H1 (cell line): Measurements from ENCODE around the gene GNG11.

Experiments
- BCL11A ChIP-seq, 2 experiments: IDR thresholded peaks; one replicate each; pipeline ENCODE4 v1.6.1; 2011; ENCODE audit warnings: low read depth in 2 of 2, low read length in 2 of 2, mild to moderate bottlenecking in 2 of 2
- CHD7 ChIP-seq: fragments of 300-600 bp; sonication (generic); IDR thresholded peaks from 2 replicates; pipeline ENCODE4 v1.7.1; 2012; ENCODE audit warnings: low read length, moderate library complexity, mild to moderate bottlenecking, inconsistent platforms; ENCODE audit not compliant: insufficient replicate concordance
- EP300 ChIP-seq, 2 experiments: IDR thresholded peaks; 1 replicate in 1 of 2; 2 replicates in 1 of 2; pipeline ENCODE4 v1.6.1; 2011 to 2012; ENCODE audit warnings: low read depth in 2 of 2, low read length in 2 of 2, mild to moderate bottlenecking in 2 of 2, borderline replicate concordance in 1 of 2, inconsistent platforms in 1 of 2, moderate library complexity in 1 of 2
- EZH2 ChIP-seq: fragments of 200-600 bp; sonication (generic); IDR thresholded peaks from 2 replicates; pipeline ENCODE4 v1.7.1; 2012; ENCODE audit warnings: low read depth, mild to moderate bottlenecking, moderate library complexity, low read length, inconsistent platforms; ENCODE audit not compliant: severe bottlenecking
- JUN ChIP-seq: IDR thresholded peaks from 2 replicates; pipeline ENCODE4 v1.6.1; 2011; ENCODE audit warnings: low read depth, mild to moderate bottlenecking, improper control_type of control experiment, low read length
- JUND ChIP-seq: IDR thresholded peaks from 2 replicates; pipeline ENCODE4 v1.6.1; 2011; ENCODE audit warnings: mild to moderate bottlenecking, improper control_type of control experiment, low read length
- PHF8 ChIP-seq: fragments of 200-600 bp; sonication (generic); conservative IDR thresholded peaks from 2 replicates; pipeline ENCODE4 v1.7.1; 2012; ENCODE audit warnings: low read depth, mild to moderate bottlenecking, inconsistent platforms, low read length, moderate library complexity
- POLR2A ChIP-seq, 2 experiments: IDR thresholded peaks; 1 replicate in 1 of 2; 2 replicates in 1 of 2; pipeline ENCODE4 v1.6.1; 2011; ENCODE audit warnings: low read depth in 2 of 2, low read length in 2 of 2, mild to moderate bottlenecking in 2 of 2; ENCODE audit errors: control extremely low read depth in 1 of 2
- POLR2AphosphoS5 ChIP-seq: IDR thresholded peaks from 2 replicates; pipeline ENCODE4 v1.6.1; 2011; ENCODE audit warnings: low read depth, low read length
- SRF ChIP-seq: IDR thresholded peaks from 2 replicates; pipeline ENCODE4 v1.6.1; 2011; ENCODE audit warnings: mild to moderate bottlenecking, low read depth, low read length, moderate library complexity
- ZNF274 ChIP-seq: IDR thresholded peaks from 2 replicates; pipeline ENCODE4 v1.7.0; 2012; ENCODE audit warnings: low read length, borderline replicate concordance; ENCODE audit errors: extremely low read depth
- TF ChIP-seq, protein P1 (sequence below): IDR thresholded peaks from 2 replicates; pipeline ENCODE4 v1.6.1; 2012; ENCODE audit warnings: inconsistent platforms
- TF ChIP-seq, protein P2 (sequence below), 3 experiments: IDR thresholded peaks; 1 replicate in 2 of 3; 2 replicates in 1 of 3; pipeline versions ENCODE4 v1.5.1 to v1.6.1; 2011; ENCODE audit warnings: low read length in 3 of 3, mild to moderate bottlenecking in 3 of 3, inconsistent platforms in 2 of 3, low read depth in 1 of 3, moderate library complexity in 1 of 3; ENCODE audit not compliant: insufficient read depth in 1 of 3; ENCODE audit errors: control extremely low read depth in 1 of 3

DNA sequence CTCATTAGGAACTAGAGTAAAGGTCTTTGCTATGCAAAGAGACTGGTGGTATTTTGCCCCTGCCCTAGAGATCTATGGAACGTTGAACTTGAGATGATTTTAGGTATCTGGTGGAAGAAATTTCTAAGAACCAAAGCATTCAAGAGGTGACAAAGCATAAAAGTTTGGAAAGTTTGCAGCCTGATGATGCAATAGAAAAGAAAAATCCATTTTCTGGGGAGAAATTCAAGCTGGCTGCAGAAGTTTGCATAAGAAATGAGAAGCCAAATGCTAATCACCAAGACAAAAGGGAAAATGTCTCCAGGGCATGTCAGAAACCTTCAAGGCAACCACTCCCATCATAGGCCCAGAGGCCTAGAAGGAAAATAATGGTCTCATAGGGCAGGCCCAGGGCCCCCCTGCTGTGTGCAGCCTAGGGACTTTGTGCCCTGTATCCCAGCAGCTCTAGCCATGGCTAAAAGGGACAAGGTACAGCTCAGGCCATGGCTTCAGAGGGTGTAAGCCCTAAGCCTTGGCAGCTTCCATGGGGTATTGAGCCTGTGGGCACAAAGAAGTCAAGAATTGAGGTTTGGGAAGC lies 47.4 kb upstream of the GNG11 start:
- TF ChIP-seq ZNF274, result no peak
- no peak for TF ChIP-seq EZH2
- TF ChIP-seq, protein P1, sequence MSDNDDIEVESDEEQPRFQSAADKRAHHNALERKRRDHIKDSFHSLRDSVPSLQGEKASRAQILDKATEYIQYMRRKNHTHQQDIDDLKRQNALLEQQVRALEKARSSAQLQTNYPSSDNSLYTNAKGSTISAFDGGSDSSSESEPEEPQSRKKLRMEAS, result no peak
- TF ChIP-seq, protein P2, sequence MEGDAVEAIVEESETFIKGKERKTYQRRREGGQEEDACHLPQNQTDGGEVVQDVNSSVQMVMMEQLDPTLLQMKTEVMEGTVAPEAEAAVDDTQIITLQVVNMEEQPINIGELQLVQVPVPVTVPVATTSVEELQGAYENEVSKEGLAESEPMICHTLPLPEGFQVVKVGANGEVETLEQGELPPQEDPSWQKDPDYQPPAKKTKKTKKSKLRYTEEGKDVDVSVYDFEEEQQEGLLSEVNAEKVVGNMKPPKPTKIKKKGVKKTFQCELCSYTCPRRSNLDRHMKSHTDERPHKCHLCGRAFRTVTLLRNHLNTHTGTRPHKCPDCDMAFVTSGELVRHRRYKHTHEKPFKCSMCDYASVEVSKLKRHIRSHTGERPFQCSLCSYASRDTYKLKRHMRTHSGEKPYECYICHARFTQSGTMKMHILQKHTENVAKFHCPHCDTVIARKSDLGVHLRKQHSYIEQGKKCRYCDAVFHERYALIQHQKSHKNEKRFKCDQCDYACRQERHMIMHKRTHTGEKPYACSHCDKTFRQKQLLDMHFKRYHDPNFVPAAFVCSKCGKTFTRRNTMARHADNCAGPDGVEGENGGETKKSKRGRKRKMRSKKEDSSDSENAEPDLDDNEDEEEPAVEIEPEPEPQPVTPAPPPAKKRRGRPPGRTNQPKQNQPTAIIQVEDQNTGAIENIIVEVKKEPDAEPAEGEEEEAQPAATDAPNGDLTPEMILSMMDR (IDR thresholded peaks at IDR 0.05; ENCODE audit: control extremely low read depth in 1 of 3, insufficient read depth in 1 of 3, low read depth in 1 of 3, low read length in 3 of 3), result no peak
- TF ChIP-seq EP300 (IDR thresholded peaks at IDR 0.05; ENCODE audit: borderline replicate concordance in 1 of 2, low read depth in 2 of 2, low read length in 2 of 2), result no peak
- no peak for TF ChIP-seq POLR2A (IDR thresholded peaks at IDR 0.05; ENCODE audit: control extremely low read depth in 1 of 2, low read depth in 2 of 2, low read length in 2 of 2)
- no peak for TF ChIP-seq POLR2AphosphoS5
- TF ChIP-seq BCL11A (IDR thresholded peaks at IDR 0.05; ENCODE audit: low read depth in 2 of 2, low read length in 2 of 2), result no peak
- TF ChIP-seq JUN, result no peak
- no peak for TF ChIP-seq PHF8
- TF ChIP-seq CHD7, result no peak
- TF ChIP-seq JUND, result no peak
- no peak for TF ChIP-seq SRF
